ENCODE results near the gene HRH3. TPM values are rescaled to one million over a fixed set of nuclear protein-coding genes. Genes with fewer than 3 reads are reported as not detected.

The HRH3 gene
- total and polyA plus RNA-seq, 7 experiments from 2014 or later: not detected

- Histone ChIP-seq H3K4me3 (ENCODE audit: low read length) (no peak overlapping the region), H3K36me3 (ENCODE audit: control insufficient read depth in 2 of 3, insufficient read depth in 3 of 3, low read length in 3 of 3) (peaks cover 0 to 5% (median 0%) of the 10 kb centered on the region in 3 experiments), H3K27ac (ENCODE audit: low read depth, low read length) (peak overlapping the region; percentile 70), H3K27me3 (ENCODE audit: control insufficient read depth in 2 of 2, insufficient read depth in 2 of 2, low read length in 2 of 2) (no peaks in the 10 kb centered on the region), H3K4me1 (ENCODE audit: control insufficient read depth in 2 of 2, insufficient read depth in 2 of 2, low read length in 2 of 2) (peaks cover 10 to 22% of the 10 kb centered on the region in 2 donors), H3K9me3 (ENCODE audit: control insufficient read depth in 2 of 3, low read length in 3 of 3) (no peaks in the 10 kb centered on the region)
- ChIA-PET CTCF (no interaction called here), POLR2A (interaction anchor here (1.3 kb wide), 1 partner anchor 64 kb away, joined by 4 read pairs; no protein-coding TSS in a partner anchor)
- ATAC-seq (no peak), DNase-seq (no peak)
- peak overlapping the region in 1 of 10 donors; percentile 84 for H3K4me3 Mint-ChIP-seq
- peaks cover 0 to 5% (median 4%) of the 10 kb centered on the region in 5 donors for H3K27me3 Mint-ChIP-seq
- H3K9me3 Mint-ChIP-seq: peaks cover 0 to 2% (median 0%) of the 10 kb centered on the region in 11 donors
- peak overlapping the region in 1 of 9 donors; percentile 59 for H3K27ac Mint-ChIP-seq
- H3K4me1 Mint-ChIP-seq: peaks cover 22 to 37% (median 31%) of the 10 kb centered on the region in 7 donors
- intact Hi-C loops (cut with micrococcal nuclease): loop anchor here (5.0 kb wide), 3 partner anchors 145 to 865 kb away; partner anchors contain the start of gene SLCO4A1 (in 1 of the 2)
- H3K36me3 Mint-ChIP-seq: peaks cover 0 to 8% (median 0%) of the 10 kb centered on the region in 5 donors
Observed at GRCh38 chr20:62236766-62237513, 16.9 kb upstream of the HRH3 start.

DNA sequence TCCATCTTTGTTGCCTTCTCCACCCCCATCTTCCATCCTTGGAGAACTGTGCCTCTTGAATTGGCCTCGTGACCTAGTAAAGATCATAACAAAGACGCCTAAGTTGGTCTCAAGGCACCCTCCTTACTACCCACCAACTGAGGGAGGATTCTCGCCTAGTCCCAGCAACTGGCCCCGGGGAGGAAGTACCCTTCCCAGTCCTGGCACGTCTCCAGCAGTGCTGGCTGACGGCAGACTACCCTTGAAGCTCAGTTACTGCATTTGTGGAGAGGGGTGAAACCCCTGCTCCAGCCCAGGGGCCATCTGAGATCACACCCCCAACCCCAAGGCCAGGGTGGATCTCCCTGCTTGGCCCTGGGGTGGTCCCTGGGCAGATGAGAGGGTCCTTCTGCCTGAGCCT lies 16.1 kb upstream of the HRH3 start:
- peak overlapping the region in 1 of 9 donors; percentile 7 for H3K27ac Mint-ChIP-seq
- ATAC-seq: no peak
- no peak overlapping the region for H3K4me3 ChIP-seq (ENCODE audit: low read length)
- peaks cover 0 to 4% (median 0%) of the 10 kb centered on the region in 5 donors for H3K36me3 Mint-ChIP-seq
- intact Hi-C loops (cut with micrococcal nuclease): loop anchor here (5.0 kb wide), 3 partner anchors 146 to 866 kb away; partner anchors contain the start of gene SLCO4A1 (in 1 of the 2)
- no peak overlapping the region for H3K4me3 Mint-ChIP-seq
- no peak overlapping the region for H3K27ac ChIP-seq (ENCODE audit: low read depth, low read length)
- POLR2A ChIA-PET: no interaction called here
- H3K4me1 Mint-ChIP-seq: peaks cover 16 to 30% (median 24%) of the 10 kb centered on the region in 7 donors
- CTCF ChIA-PET: no interaction called here
- no peaks in the 10 kb centered on the region for H3K9me3 ChIP-seq (ENCODE audit: control insufficient read depth in 2 of 3, low read length in 3 of 3)
- H3K27me3 Mint-ChIP-seq: peaks cover 0 to 5% (median 4%) of the 10 kb centered on the region in 5 donors
- H3K4me1 ChIP-seq (ENCODE audit: control insufficient read depth in 2 of 2, insufficient read depth in 2 of 2, low read length in 2 of 2): peaks cover 10 to 22% of the 10 kb centered on the region in 2 donors
- H3K27me3 ChIP-seq (ENCODE audit: control insufficient read depth in 2 of 2, insufficient read depth in 2 of 2, low read length in 2 of 2): no peaks in the 10 kb centered on the region
- no peak for DNase-seq
- peaks cover 0 to 2% (median 0%) of the 10 kb centered on the region in 11 donors for H3K9me3 Mint-ChIP-seq
- peaks cover 0 to 1% (median 0%) of the 10 kb centered on the region in 3 experiments for H3K36me3 ChIP-seq (ENCODE audit: control insufficient read depth in 2 of 3, insufficient read depth in 3 of 3, low read length in 3 of 3)

DNA sequence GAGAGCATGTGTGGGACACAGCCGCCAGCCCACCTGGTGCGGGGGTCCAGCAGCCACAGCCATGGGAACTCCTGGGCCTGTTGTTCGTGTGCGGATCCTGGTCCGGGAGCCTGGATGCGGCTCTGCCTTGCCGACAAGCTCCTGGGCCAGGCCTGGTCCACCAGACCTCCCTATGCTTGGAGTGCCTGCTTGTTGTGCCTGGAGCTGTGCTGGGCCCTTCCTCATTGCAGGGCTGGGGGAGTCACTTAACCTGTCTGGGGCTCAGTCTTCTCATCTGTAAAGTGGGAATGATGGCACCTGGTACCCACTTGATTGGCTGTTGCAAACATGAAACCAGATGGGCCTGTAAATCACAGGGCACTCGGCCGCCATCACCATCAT lies 15.7 kb upstream of the HRH3 start:
- POLR2A ChIA-PET: no interaction called here
- Histone ChIP-seq H3K27ac (ENCODE audit: low read depth, low read length) (no peak overlapping the region), H3K4me1 (ENCODE audit: control insufficient read depth in 2 of 2, insufficient read depth in 2 of 2, low read length in 2 of 2) (peaks cover 10 to 22% of the 10 kb centered on the region in 2 donors), H3K27me3 (ENCODE audit: control insufficient read depth in 2 of 2, insufficient read depth in 2 of 2, low read length in 2 of 2) (no peaks in the 10 kb centered on the region), H3K4me3 (ENCODE audit: low read length) (no peak overlapping the region), H3K36me3 (ENCODE audit: control insufficient read depth in 2 of 3, insufficient read depth in 3 of 3, low read length in 3 of 3) (no peaks in the 10 kb centered on the region), H3K9me3 (ENCODE audit: control insufficient read depth in 2 of 3, low read length in 3 of 3) (no peaks in the 10 kb centered on the region)
- H3K9me3 Mint-ChIP-seq: peaks cover 0 to 2% (median 0%) of the 10 kb centered on the region in 11 donors
- CTCF ChIA-PET: no interaction called here
- ATAC-seq: no peak
- H3K27ac Mint-ChIP-seq: peak overlapping the region in 1 of 9 donors; percentile 7
- no peak overlapping the region for H3K4me3 Mint-ChIP-seq
- H3K27me3 Mint-ChIP-seq: peaks cover 0 to 5% (median 4%) of the 10 kb centered on the region in 5 donors
- intact Hi-C loops (cut with micrococcal nuclease): loop anchor here (5.0 kb wide), 3 partner anchors 147 to 867 kb away; partner anchors contain the start of gene SLCO4A1 (in 1 of the 2)
- DNase-seq: no peak
- H3K36me3 Mint-ChIP-seq: peaks cover 0 to 4% (median 0%) of the 10 kb centered on the region in 5 donors
- H3K4me1 Mint-ChIP-seq: peaks cover 16 to 25% (median 22%) of the 10 kb centered on the region in 7 donors

DNA sequence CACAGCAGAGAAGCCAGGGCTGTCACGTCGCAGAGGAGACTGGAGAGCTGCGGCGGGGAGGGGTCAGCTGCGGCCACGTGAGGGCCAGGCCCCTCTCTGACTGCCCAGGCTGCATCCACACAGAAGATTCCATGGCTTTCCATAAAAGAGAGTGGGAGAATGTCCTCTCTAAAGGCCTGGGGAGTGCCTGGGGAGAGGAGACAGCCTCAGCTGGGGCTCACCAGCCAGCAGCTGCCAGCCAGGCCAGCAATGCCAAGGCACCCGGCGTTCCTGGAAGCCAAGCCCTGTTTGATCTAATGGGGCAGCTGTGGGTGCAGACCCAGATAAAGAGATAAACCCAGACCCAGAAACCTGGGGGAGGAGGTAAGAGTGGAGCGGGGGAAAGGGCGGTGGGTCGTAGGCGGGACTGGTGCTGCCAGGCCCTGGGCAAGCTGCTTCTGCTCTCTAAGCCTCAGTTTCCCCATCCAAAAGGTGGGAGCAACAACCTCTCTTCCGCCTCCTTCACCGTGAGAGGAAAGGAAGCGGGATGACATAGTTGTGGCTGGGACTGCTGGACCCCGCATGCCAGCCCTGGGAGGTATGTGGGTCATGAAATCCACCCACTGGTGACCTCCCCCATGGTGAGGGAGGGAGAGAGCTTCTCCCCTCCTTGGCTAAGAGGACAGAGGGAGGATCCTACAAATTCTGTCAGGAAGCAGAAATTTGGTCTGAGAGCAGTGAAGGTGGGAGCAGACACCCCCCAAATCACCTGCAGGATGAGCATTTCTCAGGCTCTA lies 15.1 kb upstream of the HRH3 start:
- ChIA-PET CTCF (no interaction called here), POLR2A (interaction anchor here (0.6 kb wide), 1 partner anchor 68 kb away, joined by 3 read pairs; no protein-coding TSS in a partner anchor)
- no peaks in the 10 kb centered on the region for H3K36me3 ChIP-seq (ENCODE audit: control insufficient read depth in 2 of 3, insufficient read depth in 3 of 3, low read length in 3 of 3)
- ATAC-seq (no peak), DNase-seq (no peak)
- no peaks in the 10 kb centered on the region for H3K27me3 ChIP-seq (ENCODE audit: control insufficient read depth in 2 of 2, insufficient read depth in 2 of 2, low read length in 2 of 2)
- H3K4me3 ChIP-seq (ENCODE audit: low read length): no peak overlapping the region
- H3K9me3 Mint-ChIP-seq: peaks cover 0 to 2% (median 0%) of the 10 kb centered on the region in 11 donors
- H3K4me3 Mint-ChIP-seq: no peak overlapping the region
- peaks cover 12 to 20% (median 17%) of the 10 kb centered on the region in 7 donors for H3K4me1 Mint-ChIP-seq
- peaks cover 0 to 2% (median 0%) of the 10 kb centered on the region in 5 donors for H3K36me3 Mint-ChIP-seq
- no peak overlapping the region for H3K27ac Mint-ChIP-seq
- H3K27ac ChIP-seq (ENCODE audit: low read depth, low read length): no peak overlapping the region
- H3K4me1 ChIP-seq (ENCODE audit: control insufficient read depth in 2 of 2, insufficient read depth in 2 of 2, low read length in 2 of 2): peaks cover 10 to 20% of the 10 kb centered on the region in 2 donors
- no peaks in the 10 kb centered on the region for H3K9me3 ChIP-seq (ENCODE audit: control insufficient read depth in 2 of 3, low read length in 3 of 3)
- intact Hi-C loops (cut with micrococcal nuclease): loop anchor here (5.0 kb wide), 3 partner anchors 147 to 867 kb away; partner anchors contain the start of gene SLCO4A1 (in 1 of the 2)
- H3K27me3 Mint-ChIP-seq: peaks cover 0 to 5% (median 4%) of the 10 kb centered on the region in 5 donors

DNA sequence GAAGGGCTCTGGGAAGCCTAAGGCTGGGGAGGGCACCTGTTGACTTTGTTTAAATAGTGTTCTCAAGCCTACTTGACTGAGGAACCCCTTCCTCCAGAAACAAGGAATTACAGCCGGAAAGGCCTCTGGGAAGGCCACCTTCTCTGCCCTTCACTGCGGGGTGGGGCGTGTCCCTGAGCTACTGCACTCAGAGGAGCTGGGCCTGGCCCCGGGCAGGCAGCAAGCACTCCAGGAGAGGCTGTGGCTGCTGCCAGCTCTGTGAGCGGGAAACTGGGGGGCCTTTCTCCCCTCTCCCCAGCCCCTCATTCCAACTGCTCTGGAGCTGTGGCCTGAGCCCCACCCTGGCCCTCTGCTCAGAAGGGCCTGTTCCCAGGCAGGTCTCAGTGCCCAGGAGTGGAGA lies 14.3 kb upstream of the HRH3 start:
- CTCF ChIA-PET: no interaction called here
- Mint-ChIP-seq H3K27ac (no peak overlapping the region), H3K4me3 (no peak overlapping the region), H3K27me3 (peaks cover 0 to 5% (median 4%) of the 10 kb centered on the region in 5 donors), H3K36me3 (no peaks in the 10 kb centered on the region), H3K9me3 (peaks cover 0 to 2% (median 0%) of the 10 kb centered on the region in 11 donors), H3K4me1 (peaks cover 7 to 11% (median 10%) of the 10 kb centered on the region in 7 donors)
- H3K27me3 ChIP-seq (ENCODE audit: control insufficient read depth in 2 of 2, insufficient read depth in 2 of 2, low read length in 2 of 2): no peaks in the 10 kb centered on the region
- no peak for ATAC-seq
- no peaks in the 10 kb centered on the region for H3K9me3 ChIP-seq (ENCODE audit: control insufficient read depth in 2 of 3, low read length in 3 of 3)
- POLR2A ChIA-PET: no interaction called here
- DNase-seq: no peak
- no peak overlapping the region for H3K4me3 ChIP-seq (ENCODE audit: low read length)
- peaks cover 7 to 12% of the 10 kb centered on the region in 2 donors for H3K4me1 ChIP-seq (ENCODE audit: control insufficient read depth in 2 of 2, insufficient read depth in 2 of 2, low read length in 2 of 2)
- H3K36me3 ChIP-seq (ENCODE audit: control insufficient read depth in 2 of 3, insufficient read depth in 3 of 3, low read length in 3 of 3): no peaks in the 10 kb centered on the region
- no peak overlapping the region for H3K27ac ChIP-seq (ENCODE audit: low read depth, low read length)
- intact Hi-C loops (cut with micrococcal nuclease): no loop called here

GRCh38 chr20:62233684-62234083 lies 13.6 kb upstream of the HRH3 start:
- H3K27ac ChIP-seq (ENCODE audit: low read depth, low read length): no peak overlapping the region
- Mint-ChIP-seq H3K36me3 (no peaks in the 10 kb centered on the region), H3K27ac (no peak overlapping the region), H3K4me3 (no peak overlapping the region), H3K4me1 (peaks cover 7 to 8% (median 7%) of the 10 kb centered on the region in 7 donors), H3K27me3 (peaks cover 0 to 5% (median 4%) of the 10 kb centered on the region in 5 donors), H3K9me3 (peaks cover 0 to 2% (median 0%) of the 10 kb centered on the region in 11 donors)
- H3K4me1 ChIP-seq (ENCODE audit: control insufficient read depth in 2 of 2, insufficient read depth in 2 of 2, low read length in 2 of 2): peaks cover 5 to 9% of the 10 kb centered on the region in 2 donors
- ChIA-PET CTCF (interaction anchor here (0.6 kb wide), 1 partner anchor 20 kb away, joined by 3 read pairs; no protein-coding TSS in a partner anchor), POLR2A (no interaction called here)
- H3K27me3 ChIP-seq (ENCODE audit: control insufficient read depth in 2 of 2, insufficient read depth in 2 of 2, low read length in 2 of 2): no peaks in the 10 kb centered on the region
- no peak overlapping the region for H3K4me3 ChIP-seq (ENCODE audit: low read length)
- ATAC-seq (no peak), DNase-seq (no peak)
- H3K9me3 ChIP-seq (ENCODE audit: control insufficient read depth in 2 of 3, low read length in 3 of 3): no peaks in the 10 kb centered on the region
- intact Hi-C loops (cut with micrococcal nuclease): no loop called here
- H3K36me3 ChIP-seq (ENCODE audit: control insufficient read depth in 2 of 3, insufficient read depth in 3 of 3, low read length in 3 of 3): no peaks in the 10 kb centered on the region

Measured in naive thymus-derived CD4-positive, alpha-beta T cell (primary cell).